Measurements from ENCODE around the gene STX1A.

GRCh38 chr7:73761854-73762658, 42.6 kb upstream of the STX1A start:
- TF ChIP-seq CTCF (IDR thresholded peaks at IDR 0.05) (no peak), POLR2A (IDR thresholded peaks at IDR 0.05) (no peak), EP300 (IDR thresholded peaks at IDR 0.05; ENCODE audit: low read depth) (no peak), POLR2AphosphoS5 (IDR thresholded peaks at IDR 0.05) (no peak)
